ENCODE data around the gene FGFBP3. TPM values are rescaled to one million over a fixed set of nuclear protein-coding genes. Genes with fewer than 3 reads are reported as not detected.
A peak's percentile ranks its signal among the peaks of the same experiment; 100 is the strongest.

FGFBP3 gene
- total and polyA plus RNA-seq, 2 of the 13 experiments (the other 11 are each of a cell fraction or from before 2014, with no cell fraction given) = 0.50 to 2.0 TPM

DNA sequence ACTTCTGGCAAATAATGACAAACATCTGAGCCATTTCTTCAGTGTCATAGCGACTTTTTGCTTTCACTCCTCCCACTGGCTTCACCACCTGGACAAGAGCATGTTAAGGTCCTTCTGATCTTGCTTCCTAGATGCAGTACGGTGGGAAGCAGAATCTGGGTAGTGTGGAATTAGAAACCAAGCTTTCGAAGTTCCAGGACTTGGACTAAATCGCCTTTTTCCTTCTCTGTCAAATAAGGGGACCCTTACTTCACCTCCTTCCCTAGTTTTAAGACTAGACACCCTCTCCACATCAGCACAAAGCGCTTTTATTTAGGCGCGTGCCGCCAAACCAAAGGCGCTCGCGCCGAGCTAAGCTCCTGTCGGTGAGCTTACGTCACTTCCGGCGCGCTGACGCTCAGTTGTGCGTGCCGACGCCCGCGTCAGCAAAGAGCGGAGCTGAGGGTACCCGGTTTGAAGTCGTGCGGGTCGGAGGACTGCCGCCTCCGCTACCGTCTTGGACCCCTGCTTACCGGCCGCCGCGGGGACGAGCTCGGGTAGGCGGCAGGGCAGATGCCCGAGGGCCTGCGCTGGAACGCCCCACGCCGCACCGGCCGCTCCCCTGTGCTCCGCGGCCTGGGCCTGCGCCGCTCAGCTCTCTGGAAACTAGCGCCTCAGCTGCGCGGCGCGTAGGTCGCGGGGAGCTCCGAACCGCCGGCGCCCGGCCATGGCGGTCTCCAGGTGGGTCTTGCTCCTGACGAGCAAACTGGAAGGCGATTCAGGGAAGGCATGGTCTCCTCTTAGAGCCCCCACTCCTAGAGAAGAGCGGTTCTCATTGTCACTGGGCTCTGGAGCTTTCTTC lies 14.3 kb upstream of the FGFBP3 start, which contains the start of gene BTAF1 (continued):
- TF ChIP-seq, protein P1, sequence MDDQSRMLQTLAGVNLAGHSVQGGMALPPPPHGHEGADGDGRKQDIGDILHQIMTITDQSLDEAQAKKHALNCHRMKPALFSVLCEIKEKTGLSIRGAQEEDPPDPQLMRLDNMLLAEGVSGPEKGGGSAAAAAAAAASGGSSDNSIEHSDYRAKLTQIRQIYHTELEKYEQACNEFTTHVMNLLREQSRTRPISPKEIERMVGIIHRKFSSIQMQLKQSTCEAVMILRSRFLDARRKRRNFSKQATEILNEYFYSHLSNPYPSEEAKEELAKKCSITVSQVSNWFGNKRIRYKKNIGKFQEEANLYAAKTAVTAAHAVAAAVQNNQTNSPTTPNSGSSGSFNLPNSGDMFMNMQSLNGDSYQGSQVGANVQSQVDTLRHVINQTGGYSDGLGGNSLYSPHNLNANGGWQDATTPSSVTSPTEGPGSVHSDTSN (CRISPR knock-in tag; IDR thresholded peaks at IDR 0.05; ENCODE audit: borderline replicate concordance) = no peak
- TF ChIP-seq MIXL1 (CRISPR knock-in tag; IDR thresholded peaks at IDR 0.05) (peak; percentile 68; the same call in 1 of the 2 replicates), ARNT (IDR thresholded peaks at IDR 0.05) (no peak), DR1 (CRISPR knock-in tag; IDR thresholded peaks at IDR 0.05) (peak; percentile 59), HHEX (CRISPR knock-in tag; IDR thresholded peaks at IDR 0.05) (no peak), SKI (IDR thresholded peaks at IDR 0.05; ENCODE audit: partially characterized antibody) (no peak), ZNF749 (CRISPR knock-in tag; IDR thresholded peaks at IDR 0.05; ENCODE audit: borderline replicate concordance) (no peak; the same call in 1 of the 2 replicates), ZNF564 (CRISPR knock-in tag; IDR thresholded peaks at IDR 0.05) (0 out of 2 replicates have a peak, but pooled peaks have one; percentile 27), NKX3-1 (CRISPR knock-in tag; IDR thresholded peaks at IDR 0.05) (0 out of 2 replicates have a peak, but pooled peaks have one; percentile 30), RARG (CRISPR knock-in tag; IDR thresholded peaks at IDR 0.05; ENCODE audit: low read depth) (no peak), STAT5B (CRISPR knock-in tag; IDR thresholded peaks at IDR 0.05) (no peak), ZNF282 (IDR thresholded peaks at IDR 0.05; ENCODE audit: partially characterized antibody) (no peak), CREM (IDR thresholded peaks at IDR 0.05) (peak; percentile 97), CREM (CRISPR knock-in tag; IDR thresholded peaks at IDR 0.05) (peak; percentile 69; the same call in 1 of the 2 replicates), ZNF20 (CRISPR knock-in tag; IDR thresholded peaks at IDR 0.05) (peak; percentile 80; the same call in 1 of the 2 replicates), ZNF775 (CRISPR knock-in tag; IDR thresholded peaks at IDR 0.05; ENCODE audit: borderline replicate concordance) (no peak)
- TF ChIP-seq, protein P2, sequence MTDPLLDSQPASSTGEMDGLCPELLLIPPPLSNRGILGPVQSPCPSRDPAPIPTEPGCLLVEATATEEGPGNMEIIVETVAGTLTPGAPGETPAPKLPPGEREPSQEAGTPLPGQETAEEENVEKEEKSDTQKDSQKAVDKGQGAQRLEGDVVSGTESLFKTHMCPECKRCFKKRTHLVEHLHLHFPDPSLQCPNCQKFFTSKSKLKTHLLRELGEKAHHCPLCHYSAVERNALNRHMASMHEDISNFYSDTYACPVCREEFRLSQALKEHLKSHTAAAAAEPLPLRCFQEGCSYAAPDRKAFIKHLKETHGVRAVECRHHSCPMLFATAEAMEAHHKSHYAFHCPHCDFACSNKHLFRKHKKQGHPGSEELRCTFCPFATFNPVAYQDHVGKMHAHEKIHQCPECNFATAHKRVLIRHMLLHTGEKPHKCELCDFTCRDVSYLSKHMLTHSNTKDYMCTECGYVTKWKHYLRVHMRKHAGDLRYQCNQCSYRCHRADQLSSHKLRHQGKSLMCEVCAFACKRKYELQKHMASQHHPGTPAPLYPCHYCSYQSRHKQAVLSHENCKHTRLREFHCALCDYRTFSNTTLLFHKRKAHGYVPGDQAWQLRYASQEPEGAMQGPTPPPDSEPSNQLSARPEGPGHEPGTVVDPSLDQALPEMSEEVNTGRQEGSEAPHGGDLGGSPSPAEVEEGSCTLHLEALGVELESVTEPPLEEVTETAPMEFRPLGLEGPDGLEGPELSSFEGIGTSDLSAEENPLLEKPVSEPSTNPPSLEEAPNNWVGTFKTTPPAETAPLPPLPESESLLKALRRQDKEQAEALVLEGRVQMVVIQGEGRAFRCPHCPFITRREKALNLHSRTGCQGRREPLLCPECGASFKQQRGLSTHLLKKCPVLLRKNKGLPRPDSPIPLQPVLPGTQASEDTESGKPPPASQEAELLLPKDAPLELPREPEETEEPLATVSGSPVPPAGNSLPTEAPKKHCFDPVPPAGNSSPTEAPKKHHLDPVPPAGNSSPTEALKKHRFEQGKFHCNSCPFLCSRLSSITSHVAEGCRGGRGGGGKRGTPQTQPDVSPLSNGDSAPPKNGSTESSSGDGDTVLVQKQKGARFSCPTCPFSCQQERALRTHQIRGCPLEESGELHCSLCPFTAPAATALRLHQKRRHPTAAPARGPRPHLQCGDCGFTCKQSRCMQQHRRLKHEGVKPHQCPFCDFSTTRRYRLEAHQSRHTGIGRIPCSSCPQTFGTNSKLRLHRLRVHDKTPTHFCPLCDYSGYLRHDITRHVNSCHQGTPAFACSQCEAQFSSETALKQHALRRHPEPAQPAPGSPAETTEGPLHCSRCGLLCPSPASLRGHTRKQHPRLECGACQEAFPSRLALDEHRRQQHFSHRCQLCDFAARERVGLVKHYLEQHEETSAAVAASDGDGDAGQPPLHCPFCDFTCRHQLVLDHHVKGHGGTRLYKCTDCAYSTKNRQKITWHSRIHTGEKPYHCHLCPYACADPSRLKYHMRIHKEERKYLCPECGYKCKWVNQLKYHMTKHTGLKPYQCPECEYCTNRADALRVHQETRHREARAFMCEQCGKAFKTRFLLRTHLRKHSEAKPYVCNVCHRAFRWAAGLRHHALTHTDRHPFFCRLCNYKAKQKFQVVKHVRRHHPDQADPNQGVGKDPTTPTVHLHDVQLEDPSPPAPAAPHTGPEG (CRISPR knock-in tag; IDR thresholded peaks at IDR 0.05) = peak; percentile 64; the same call in 1 of the 2 replicates
- TF ChIP-seq, protein P3, sequence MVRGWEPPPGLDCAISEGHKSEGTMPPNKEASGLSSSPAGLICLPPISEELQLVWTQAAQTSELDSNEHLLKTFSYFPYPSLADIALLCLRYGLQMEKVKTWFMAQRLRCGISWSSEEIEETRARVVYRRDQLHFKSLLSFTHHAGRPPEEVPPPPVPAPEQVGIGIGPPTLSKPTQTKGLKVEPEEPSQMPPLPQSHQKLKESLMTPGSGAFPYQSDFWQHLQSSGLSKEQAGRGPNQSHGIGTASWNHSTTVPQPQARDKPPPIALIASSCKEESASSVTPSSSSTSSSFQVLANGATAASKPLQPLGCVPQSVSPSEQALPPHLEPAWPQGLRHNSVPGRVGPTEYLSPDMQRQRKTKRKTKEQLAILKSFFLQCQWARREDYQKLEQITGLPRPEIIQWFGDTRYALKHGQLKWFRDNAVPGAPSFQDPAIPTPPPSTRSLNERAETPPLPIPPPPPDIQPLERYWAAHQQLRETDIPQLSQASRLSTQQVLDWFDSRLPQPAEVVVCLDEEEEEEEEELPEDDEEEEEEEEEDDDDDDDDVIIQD (CRISPR knock-in tag; IDR thresholded peaks at IDR 0.05; ENCODE audit: low read depth) = no peak
- TF ChIP-seq, protein P4, sequence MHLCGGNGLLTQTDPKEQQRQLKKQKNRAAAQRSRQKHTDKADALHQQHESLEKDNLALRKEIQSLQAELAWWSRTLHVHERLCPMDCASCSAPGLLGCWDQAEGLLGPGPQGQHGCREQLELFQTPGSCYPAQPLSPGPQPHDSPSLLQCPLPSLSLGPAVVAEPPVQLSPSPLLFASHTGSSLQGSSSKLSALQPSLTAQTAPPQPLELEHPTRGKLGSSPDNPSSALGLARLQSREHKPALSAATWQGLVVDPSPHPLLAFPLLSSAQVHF (CRISPR knock-in tag; IDR thresholded peaks at IDR 0.05) = peak; percentile 68; the same call in 1 of the 2 replicates

Measured in HepG2 (cell line).